ENCODE data around the gene LEAP2. TPM values are rescaled to one million over a fixed set of nuclear protein-coding genes. Genes with fewer than 3 reads are reported as not detected.

The LEAP2 gene
- total and polyA plus RNA-seq, 2 of the 8 experiments (the other 6 are each of a cell fraction or from before 2014, with no cell fraction given) = 1.8 to 2.9 TPM

GRCh38 chr5:132915681-132916080 is 42.2 kb downstream of the LEAP2 start:
- no peak overlapping the region for H2BK15ac ChIP-seq (ENCODE audit: low read length)
- no peaks in the 10 kb centered on the region; the same call in 1 of the 2 replicates for H3K23me2 ChIP-seq (ENCODE audit: low read depth, low read length)
- DNase-seq (ENCODE audit: low read depth in 1 of 2, low spot score in 2 of 2) (no peak), FAIRE-seq (no peak)
- H3K27ac ChIP-seq (ENCODE audit: low read depth, low read length) = no peak overlapping the region
- no peak overlapping the region for H4K5ac ChIP-seq (ENCODE audit: insufficient read length, low read depth, low read length)
- H3K4ac ChIP-seq (replicated peaks; ENCODE audit: insufficient read length, low read depth, low read length) = no peak overlapping the region
- H3K9ac ChIP-seq (replicated peaks in 1 of 4; ENCODE audit: extremely low read depth in 1 of 4, low read depth in 3 of 4, low read length in 3 of 4) = no peak overlapping the region
- no peak overlapping the region for H3K18ac ChIP-seq (ENCODE audit: extremely low read depth, low read length)
- H3K79me1 ChIP-seq (ENCODE audit: low read depth, low read length) = no peaks in the 10 kb centered on the region; the same call in 1 of the 2 replicates
- H2BK12ac ChIP-seq (ENCODE audit: low read depth, low read length) = no peak overlapping the region
- peaks cover 0 to 29% (median 2%) of the 10 kb centered on the region in 4 experiments; a peak in 3 of 8 replicates for H3K36me3 ChIP-seq (ENCODE audit: control insufficient read depth in 2 of 4, insufficient read depth in 4 of 4, low read length in 3 of 4)
- no peak overlapping the region for H2BK120ac ChIP-seq (replicated peaks; ENCODE audit: low read depth, low read length)
- H3K9me3 ChIP-seq (ENCODE audit: insufficient read depth in 2 of 2, low read depth in 1 of 2, low read length in 1 of 2) = no peaks in the 10 kb centered on the region
- CTCF ChIA-PET (ENCODE audit: partially characterized antibody) = no interaction called here
- peaks cover 2 to 3% of the 10 kb centered on the region in 2 experiments for H4K20me1 ChIP-seq (replicated peaks in 1 of 2; ENCODE audit: control insufficient read depth in 1 of 2, insufficient read depth in 2 of 2, low read length in 2 of 2)
- H3K4me2 ChIP-seq (ENCODE audit: insufficient read depth in 1 of 2, low read depth in 2 of 2, low read length in 2 of 2) = no peak overlapping the region
- H2AFZ ChIP-seq (ENCODE audit: low read length) = no peak overlapping the region
- H3K56ac ChIP-seq (replicated peaks; ENCODE audit: insufficient read length, low read depth, low read length) = no peak overlapping the region
- H3K27me3 ChIP-seq (replicated peaks in 1 of 4; ENCODE audit: control insufficient read depth in 3 of 4, extremely low read depth in 1 of 4, insufficient read depth in 3 of 4, low read length in 3 of 4) = no peaks in the 10 kb centered on the region
- H2BK20ac ChIP-seq (ENCODE audit: low read length) = no peak overlapping the region
- H3K14ac ChIP-seq (ENCODE audit: insufficient read length) = no peak overlapping the region
- H4K8ac ChIP-seq (ENCODE audit: extremely low read depth, insufficient read depth, low read length) = no peak overlapping the region
- H3K4me3 ChIP-seq (ENCODE audit: extremely low read depth in 1 of 4, insufficient read depth in 2 of 4, low read depth in 3 of 4, low read length in 4 of 4) = no peak overlapping the region
- H3K23ac ChIP-seq (ENCODE audit: insufficient read length) = no peak overlapping the region
- H2AK5ac ChIP-seq (ENCODE audit: low read depth, low read length) = no peak overlapping the region
- no peak overlapping the region for H4K91ac ChIP-seq (replicated peaks; ENCODE audit: insufficient read length, low read length)
- no peak overlapping the region for H2BK5ac ChIP-seq (ENCODE audit: low read depth, low read length)
- WGBS, 2 experiments (ENCODE audit: extremely low coverage in 1 of 2, insufficient coverage in 1 of 2, insufficient read length in 1 of 2, insufficient replicate concordance in 2 of 2, low coverage in 1 of 2, low lambda C conversion rate in 2 of 2, missing lambda C conversion rate in 1 of 2) = 94% methylated on average over 5 of the region's 5 CpGs; no CpG with 5 or more reads in 1 of the 2 experiments
- POLR2A ChIA-PET (ENCODE audit: partially characterized antibody) = no interaction called here
- H3K79me2 ChIP-seq (ENCODE audit: control insufficient read depth in 1 of 2, insufficient read depth in 2 of 2, low read length in 2 of 2) = peaks cover 0 to 6% of the 10 kb centered on the region in 2 experiments; a peak in 2 of 4 replicates
- no peaks in the 10 kb centered on the region for H3K4me1 ChIP-seq (replicated peaks in 1 of 4; ENCODE audit: control insufficient read depth in 3 of 4, insufficient read depth in 4 of 4, low read length in 3 of 4)
- TF ChIP-seq KDM5A (IDR thresholded peaks at IDR 0.05; ENCODE audit: low read length) (no peak), SIRT6 (IDR thresholded peaks at IDR 0.05; ENCODE audit: low read length) (no peak), POU5F1 (IDR thresholded peaks at IDR 0.05; ENCODE audit: low read depth, low read length) (no peak), NANOG (IDR thresholded peaks at IDR 0.05; ENCODE audit: insufficient read depth, low read depth, low read length, poor library complexity, severe bottlenecking) (no peak), FOSL1 (IDR thresholded peaks at IDR 0.05; ENCODE audit: insufficient read depth, low read depth, low read length) (no peak), ATF2 (IDR thresholded peaks at IDR 0.05; ENCODE audit: low read length) (no peak), CEBPB (IDR thresholded peaks at IDR 0.05; ENCODE audit: low read depth, low read length) (no peak), CBX8 (IDR thresholded peaks at IDR 0.05; ENCODE audit: borderline replicate concordance, low read depth, low read length) (no peak), TCF12 (IDR thresholded peaks at IDR 0.05; ENCODE audit: low read depth, low read length) (no peak), BRCA1 (IDR thresholded peaks at IDR 0.05; ENCODE audit: low read depth, low read length) (no peak), NRF1 (IDR thresholded peaks at IDR 0.05; ENCODE audit: low read depth, low read length) (no peak), EP300 (IDR thresholded peaks at IDR 0.05; ENCODE audit: borderline replicate concordance in 1 of 2, low read depth in 2 of 2, low read length in 2 of 2) (no peak), GABPA (IDR thresholded peaks at IDR 0.05; ENCODE audit: borderline replicate concordance, insufficient read depth, low read length) (no peak)

All from H1 (cell line).